Measurements from ENCODE around the gene TXNRD2. TPM values are rescaled to one million over a fixed set of nuclear protein-coding genes. Genes with fewer than 3 reads are reported as not detected.

TXNRD2 gene
- polyA plus RNA-seq, 3 donors = 29.9 to 36.0 (median 30.0) TPM

GRCh38 chr22:19981961-19982920, 40.6 kb upstream of the TXNRD2 start:
- no peak for DNase-seq

- DNase-seq = no peak
Observed at GRCh38 chr22:19981171-19981960, 39.7 kb upstream of the TXNRD2 start.

GRCh38 chr22:19980766-19981165, 39.1 kb upstream of the TXNRD2 start:
- no peak for DNase-seq

GRCh38 chr22:19979712-19980493, 38.3 kb upstream of the TXNRD2 start:
- DNase-seq = no peak

- DNase-seq = no peak
Observed at GRCh38 chr22:19978748-19979147, 37.1 kb upstream of the TXNRD2 start.

GRCh38 chr22:19977296-19978243, 36.0 kb upstream of the TXNRD2 start:
- no peak for DNase-seq

GRCh38 chr22:19976671-19977070, 35.1 kb upstream of the TXNRD2 start:
- no peak for DNase-seq

GRCh38 chr22:19975707-19976035, 34.1 kb upstream of the TXNRD2 start:
- no peak for DNase-seq

- no peak for DNase-seq
Observed at GRCh38 chr22:19974935-19975706, 33.5 kb upstream of the TXNRD2 start.

GRCh38 chr22:19974268-19974861, 32.7 kb upstream of the TXNRD2 start:
- DNase-seq = peak; percentile 84

- no peak for DNase-seq
Observed at GRCh38 chr22:19973551-19974267, 32.1 kb upstream of the TXNRD2 start.

- DNase-seq = no peak
Observed at GRCh38 chr22:19972652-19973550, 31.3 kb upstream of the TXNRD2 start.

GRCh38 chr22:19972251-19972650, 30.6 kb upstream of the TXNRD2 start:
- DNase-seq = no peak

GRCh38 chr22:19971276-19972124, 29.9 kb upstream of the TXNRD2 start:
- DNase-seq = no peak

- DNase-seq = no peak
Observed at GRCh38 chr22:19970479-19971275, 29.1 kb upstream of the TXNRD2 start.

GRCh38 chr22:19970031-19970478, 28.4 kb upstream of the TXNRD2 start:
- DNase-seq = no peak
